ENCODE results near the gene GPR61. TPM values are rescaled to one million over a fixed set of nuclear protein-coding genes. Genes with fewer than 3 reads are reported as not detected.

GPR61 gene
- total RNA-seq, 1 experiment from 2014 or later = not detected

DNA sequence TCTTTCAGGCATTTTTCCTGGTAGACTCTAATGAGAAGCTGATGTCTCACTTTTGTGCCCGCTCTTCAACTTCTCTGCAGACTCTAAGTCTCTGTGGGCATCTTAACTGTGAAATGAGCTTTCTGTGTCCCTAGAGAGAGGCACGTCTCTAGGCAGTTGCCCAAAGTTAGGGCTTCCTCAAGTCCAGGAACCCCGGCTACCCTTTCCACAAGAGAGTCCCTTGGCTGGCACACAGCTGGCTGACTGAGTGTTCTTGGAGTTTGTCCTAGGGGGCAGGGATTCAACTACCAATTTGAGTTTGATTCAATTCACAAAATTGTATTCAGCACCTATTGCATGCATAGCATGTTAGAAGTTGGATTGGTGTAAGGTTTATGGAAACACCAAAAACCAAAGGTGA is 1.4 kb downstream of the GPR61 start:
- CTCF ChIA-PET = no interaction called here
- H3K4me1 Mint-ChIP-seq (ENCODE audit: low read depth, unreplicated experiment) = no peaks in the 10 kb centered on the region
- intact Hi-C loops (cut with micrococcal nuclease; ENCODE audit: unreplicated experiment) = no loop called here
- no peak for DNase-seq
- H3K27ac Mint-ChIP-seq (ENCODE audit: unreplicated experiment) = no peak overlapping the region
- peaks cover 62% of the 10 kb centered on the region for H3K27me3 Mint-ChIP-seq (ENCODE audit: unreplicated experiment)
- BruUV-seq (replicated peaks) = no TSS peak
- peaks cover 3% of the 10 kb centered on the region for H3K36me3 Mint-ChIP-seq (ENCODE audit: insufficient read depth, unreplicated experiment)
- no peak overlapping the region for H3K4me3 Mint-ChIP-seq (ENCODE audit: low read depth, unreplicated experiment)
- TF ChIP-seq CTCF (IDR thresholded peaks at IDR 0.05; ENCODE audit: unreplicated experiment) = no peak
- no peaks in the 10 kb centered on the region for H3K9me3 Mint-ChIP-seq (ENCODE audit: low read depth, unreplicated experiment)

DNA sequence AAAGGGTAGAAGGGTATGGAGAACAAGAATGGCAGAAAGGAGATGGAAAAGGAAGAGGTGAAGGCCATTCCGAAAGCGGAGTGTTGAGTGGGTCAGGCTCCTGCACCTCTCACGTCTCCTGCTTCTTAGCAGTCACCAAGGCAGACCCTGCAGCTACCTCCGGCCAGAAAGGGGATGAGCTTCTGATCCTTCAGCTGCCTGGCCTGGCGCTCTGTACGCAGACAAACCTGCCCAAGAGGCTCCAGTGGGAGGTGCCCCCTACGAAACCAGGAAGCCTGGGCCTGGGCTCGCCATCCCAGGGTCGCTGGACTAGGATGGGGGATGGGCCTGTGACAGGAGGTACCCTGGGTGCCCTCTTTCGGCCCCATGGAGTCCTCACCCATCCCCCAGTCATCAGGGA is 3.0 kb downstream of the GPR61 start:
- BruUV-seq (replicated peaks) = no TSS peak
- Mint-ChIP-seq H3K9me3 (ENCODE audit: low read depth, unreplicated experiment) (no peaks in the 10 kb centered on the region), H3K27ac (ENCODE audit: unreplicated experiment) (no peak overlapping the region), H3K4me1 (ENCODE audit: low read depth, unreplicated experiment) (no peaks in the 10 kb centered on the region), H3K27me3 (ENCODE audit: unreplicated experiment) (peaks cover 62% of the 10 kb centered on the region), H3K4me3 (ENCODE audit: low read depth, unreplicated experiment) (no peak overlapping the region), H3K36me3 (ENCODE audit: insufficient read depth, unreplicated experiment) (peaks cover 10% of the 10 kb centered on the region)
- TF ChIP-seq CTCF (IDR thresholded peaks at IDR 0.05; ENCODE audit: unreplicated experiment) = no peak
- CTCF ChIA-PET = no interaction called here
- no peak for DNase-seq
- intact Hi-C loops (cut with micrococcal nuclease; ENCODE audit: unreplicated experiment) = no loop called here

GRCh38 chr1:109543283-109543987 is 3.8 kb downstream of the GPR61 start:
- Mint-ChIP-seq H3K27me3 (ENCODE audit: unreplicated experiment) (peaks cover 61% of the 10 kb centered on the region), H3K27ac (ENCODE audit: unreplicated experiment) (no peak overlapping the region), H3K4me1 (ENCODE audit: low read depth, unreplicated experiment) (no peaks in the 10 kb centered on the region), H3K9me3 (ENCODE audit: low read depth, unreplicated experiment) (no peaks in the 10 kb centered on the region), H3K4me3 (ENCODE audit: low read depth, unreplicated experiment) (no peak overlapping the region), H3K36me3 (ENCODE audit: insufficient read depth, unreplicated experiment) (peaks cover 18% of the 10 kb centered on the region)
- TF ChIP-seq CTCF (IDR thresholded peaks at IDR 0.05; ENCODE audit: unreplicated experiment) = no peak
- intact Hi-C loops (cut with micrococcal nuclease; ENCODE audit: unreplicated experiment) = no loop called here
- no TSS peak for BruUV-seq (replicated peaks)
- DNase-seq = no peak
- CTCF ChIA-PET = interaction anchor here (1.0 to 1.2 kb wide), 2 partner anchors 83 to 97 kb away, joined by 3 read pairs; no protein-coding TSS in a partner anchor

DNA sequence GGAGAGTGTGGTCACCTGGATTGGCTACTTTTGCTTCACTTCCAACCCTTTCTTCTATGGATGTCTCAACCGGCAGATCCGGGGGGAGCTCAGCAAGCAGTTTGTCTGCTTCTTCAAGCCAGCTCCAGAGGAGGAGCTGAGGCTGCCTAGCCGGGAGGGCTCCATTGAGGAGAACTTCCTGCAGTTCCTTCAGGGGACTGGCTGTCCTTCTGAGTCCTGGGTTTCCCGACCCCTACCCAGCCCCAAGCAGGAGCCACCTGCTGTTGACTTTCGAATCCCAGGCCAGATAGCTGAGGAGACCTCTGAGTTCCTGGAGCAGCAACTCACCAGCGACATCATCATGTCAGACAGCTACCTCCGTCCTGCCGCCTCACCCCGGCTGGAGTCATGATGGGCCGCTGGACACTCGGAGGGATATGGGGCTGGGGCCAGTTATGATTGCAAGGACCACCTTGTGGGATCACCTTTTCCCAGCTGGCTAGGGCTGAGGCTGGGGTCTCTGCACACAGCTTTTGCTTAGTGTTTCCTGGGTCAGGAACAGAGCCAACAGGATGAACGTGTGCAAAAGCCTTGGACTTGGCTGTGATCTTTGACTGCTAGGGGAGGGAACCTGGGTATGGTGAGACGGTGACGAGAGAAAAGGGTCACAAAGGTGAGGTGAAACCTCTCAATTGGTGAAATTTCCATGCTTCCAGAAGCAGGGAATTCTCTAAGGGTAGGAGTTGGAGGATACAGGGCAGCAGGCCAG is 4.5 kb downstream of the GPR61 start:
- DNase-seq = no peak
- no peaks in the 10 kb centered on the region for H3K4me1 Mint-ChIP-seq (ENCODE audit: low read depth, unreplicated experiment)
- H3K27me3 Mint-ChIP-seq (ENCODE audit: unreplicated experiment) = peaks cover 54% of the 10 kb centered on the region
- no peak overlapping the region for H3K4me3 Mint-ChIP-seq (ENCODE audit: low read depth, unreplicated experiment)
- H3K27ac Mint-ChIP-seq (ENCODE audit: unreplicated experiment) = no peak overlapping the region
- H3K9me3 Mint-ChIP-seq (ENCODE audit: low read depth, unreplicated experiment) = no peaks in the 10 kb centered on the region
- peaks cover 25% of the 10 kb centered on the region for H3K36me3 Mint-ChIP-seq (ENCODE audit: insufficient read depth, unreplicated experiment)
- no peak for TF ChIP-seq CTCF (IDR thresholded peaks at IDR 0.05; ENCODE audit: unreplicated experiment)
- BruUV-seq (replicated peaks) = no TSS peak
- intact Hi-C loops (cut with micrococcal nuclease; ENCODE audit: unreplicated experiment) = no loop called here
- CTCF ChIA-PET = interaction anchor here (1.0 to 1.2 kb wide), 2 partner anchors 82 to 96 kb away, joined by 3 read pairs; no protein-coding TSS in a partner anchor

Data from Calu3 (cell line).